B cell (primary cell): ENCODE measurements around the gene PLEKHH1. TPM values are rescaled to one million over a fixed set of nuclear protein-coding genes. Genes with fewer than 3 reads are reported as not detected.

ENCODE experiments used
- ATAC-seq: fragments of 200-7000 bp; cut with Tn5 transposase; one replicate; pipeline ENCODE4 v1.10.0; 2021; ENCODE audit warnings: low read depth, mild to moderate bottlenecking, moderate number of reproducible peaks, moderate library complexity
- CTCF ChIA-PET: fragments of 350-600 bp; sonication (Branson Sonifier 250); formaldehyde crosslinking; loops from one replicate; lab custom pipeline; 2021; ENCODE audit warnings: antibody characterized with exemption, inconsistent platforms; lab: Charles Lee
- POLR2A ChIA-PET: fragments of 350-600 bp; sonication (Branson Sonifier 250); formaldehyde crosslinking; loops from one replicate; lab custom pipeline; 2021; ENCODE audit warnings: antibody characterized with exemption; lab: Charles Lee
- DNase-seq: peaks from one replicate; pipeline ENCODE4 v3.0.0; 2013
- H2AFZ ChIP-seq: 2 replicates; pipeline ENCODE4 v1.6.1; 2012; ENCODE audit warnings: mild to moderate bottlenecking, low read depth, low read length; ENCODE audit not compliant: insufficient read depth, poor library complexity, severe bottlenecking
- H3K27ac ChIP-seq, 2 donors: 1 replicate in 1 of 2; 2 replicates in 1 of 2; pipeline ENCODE4 v1.5.1; 2012 to 2013; ENCODE audit warnings: low read length in 2 of 2, mild to moderate bottlenecking in 2 of 2, moderate library complexity in 1 of 2
- H3K27me3 ChIP-seq, 4 experiments: fragments of 200-600 bp in 1 of 4; sonication (generic) in 1 of 4; replicated peaks in 1 of 4; 1 replicate in 2 of 4; 2 replicates in 2 of 4; pipeline versions ENCODE4 v1.6.1 to v1.7.0; 2013 to 2016; ENCODE audit warnings: low read length in 3 of 4, mild to moderate bottlenecking in 2 of 4, mixed read lengths in 1 of 4, moderate library complexity in 1 of 4; ENCODE audit not compliant: insufficient read depth in 4 of 4, control insufficient read depth in 3 of 4; ENCODE audit errors: control extremely low read depth in 1 of 4
- H3K36me3 ChIP-seq, 2 experiments: replicated peaks in 1 of 2; 1 replicate in 1 of 2; 2 replicates in 1 of 2; pipeline versions ENCODE4 v1.6.1 to v1.7.1; 2013; ENCODE audit warnings: low read length in 1 of 2; ENCODE audit not compliant: insufficient read depth in 2 of 2, control insufficient read depth in 1 of 2; ENCODE audit errors: control extremely low read depth in 1 of 2, extremely low read depth in 1 of 2
- H3K4me1 ChIP-seq, 2 donors: fragments of 200-600 bp in 1 of 2; sonication (generic) in 1 of 2; 1 replicate in 1 of 2; 2 replicates in 1 of 2; pipeline versions ENCODE4 v1.5.1 to v1.6.1; 2013 to 2017; ENCODE audit warnings: low read length in 2 of 2; ENCODE audit not compliant: control insufficient read depth in 2 of 2, insufficient read depth in 2 of 2
- H3K4me2 ChIP-seq: replicated peaks from 2 replicates; pipeline ENCODE3; 2012; ENCODE audit warnings: mild to moderate bottlenecking, low read depth, low read length; ENCODE audit not compliant: poor library complexity, severe bottlenecking
- H3K4me3 ChIP-seq, 5 experiments: fragments of 200-600 bp in 1 of 5; sonication (generic) in 1 of 5; 1 replicate in 3 of 5; 2 replicates in 2 of 5; pipeline versions ENCODE4 v1.5.1 to v1.7.0; 2011 to 2016; ENCODE audit warnings: low read length in 4 of 5, mild to moderate bottlenecking in 4 of 5, low read depth in 2 of 5, control low read depth in 1 of 5, moderate library complexity in 1 of 5; ENCODE audit not compliant: insufficient read depth in 1 of 5; ENCODE audit errors: control extremely low read depth in 1 of 5, extremely low read depth in 1 of 5
- H3K79me2 ChIP-seq: fragments of 200-600 bp; sonication (generic); one replicate; pipeline ENCODE4 v1.6.0; 2016; ENCODE audit warnings: low read length; ENCODE audit not compliant: control insufficient read depth, insufficient read depth
- H3K9ac ChIP-seq: fragments of 200-600 bp; sonication (generic); 2 replicates; pipeline ENCODE4 v1.6.1; 2017; ENCODE audit warnings: mild to moderate bottlenecking, low read length, moderate library complexity
- H3K9me3 ChIP-seq, 3 donors: one replicate each; pipeline versions ENCODE4 v1.6.1 to v1.7.1; 2013; ENCODE audit warnings: low read length in 2 of 3; ENCODE audit not compliant: control insufficient read depth in 2 of 3, insufficient read depth in 1 of 3; ENCODE audit errors: control extremely low read depth in 1 of 3
- H4K20me1 ChIP-seq: 2 replicates; pipeline ENCODE4 v1.6.0; 2012; ENCODE audit warnings: mild to moderate bottlenecking, low read length; ENCODE audit not compliant: insufficient read depth, control insufficient read depth, poor library complexity, severe bottlenecking
- H3K27ac Mint-ChIP-seq: one replicate; pipeline ENCODE4 v1.8.0; 2021; ENCODE audit warnings: mixed read lengths
- H3K27me3 Mint-ChIP-seq: one replicate; pipeline ENCODE4 v1.8.0; 2021; ENCODE audit warnings: mixed read lengths
- H3K4me1 Mint-ChIP-seq: one replicate; pipeline ENCODE4 v1.8.0; 2021; ENCODE audit warnings: mixed read lengths
- H3K4me3 Mint-ChIP-seq: one replicate; pipeline ENCODE4 v1.8.0; 2021; ENCODE audit warnings: mixed read lengths
- H3K9me3 Mint-ChIP-seq: one replicate; pipeline ENCODE4 v1.8.0; 2022; ENCODE audit warnings: mixed read lengths; ENCODE audit not compliant: insufficient read depth
- CTCF ChIP-seq: fragments of 200-600 bp; IDR thresholded peaks from one replicate; pipeline ENCODE4 v1.8.0; 2022; ENCODE audit warnings: antibody characterized with exemption, mild to moderate bottlenecking
- EZH2 ChIP-seq: IDR thresholded peaks from 2 replicates; pipeline ENCODE4 v1.6.1; 2012; ENCODE audit warnings: borderline replicate concordance, low read depth, mild to moderate bottlenecking, moderate library complexity, low read length; ENCODE audit not compliant: insufficient read depth, poor library complexity, severe bottlenecking
- WGBS: methylation state at CpG from one replicate; pipeline ENCODE4 v1.1.5; 2013; ENCODE audit warnings: missing lambda C conversion rate; ENCODE audit not compliant: insufficient coverage; 5-methylcytosine and 5-hydroxymethylcytosine counted together
- intact Hi-C: fragments of 100-400 bp; cut with micrococcal nuclease; formaldehyde crosslinking; loops from one replicate; pipeline ENCODE4 v1.10.0; 2022
- polyA plus RNA-seq: library from polyadenylated mRNA; depleted of rRNA; stranded (reverse); fragments of >200 nt; gene quantifications from 2 replicates; pipeline ENCODE4 v1.2.3, GENCODE V29; 2012
- total RNA-seq, 2 donors: library from RNA; stranded (reverse); fragments of 120-200 nt in 1 of 2; gene quantifications; 1 replicate in 1 of 2; 2 replicates in 1 of 2; pipeline versions ENCODE4 v1.2.3 to v1.2.4, GENCODE V29; 2013 to 2022

Gene PLEKHH1
- total and polyA plus RNA-seq, 2 donors (not counting 1 experiment from before 2014, with no cell fraction given): 0.17 to 0.37 TPM

- no peak overlapping the region for H3K4me3 Mint-ChIP-seq
- peaks cover 5% of the 10 kb centered on the region for H3K4me1 Mint-ChIP-seq
- ATAC-seq: no peak
- CTCF ChIA-PET: interaction anchor here (1.0 to 1.3 kb wide), 3 partner anchors 9 to 168 kb away, joined by 3 to 4 read pairs (median 4); no protein-coding TSS in a partner anchor
- no peaks in the 10 kb centered on the region for H3K9me3 Mint-ChIP-seq
- Histone ChIP-seq H3K27me3 (peaks cover 0 to 48% (median 21%) of the 10 kb centered on the region in 4 experiments), H3K4me3 (no peak overlapping the region), H2AFZ (no peak overlapping the region), H3K27ac (no peak overlapping the region), H4K20me1 (no peaks in the 10 kb centered on the region), H3K9me3 (peaks cover 0 to 2% (median 0%) of the 10 kb centered on the region in 3 donors), H3K79me2 (no peaks in the 10 kb centered on the region), H3K36me3 (no peaks in the 10 kb centered on the region), H3K4me1 (peaks cover 20 to 22% of the 10 kb centered on the region in 2 donors), H3K9ac (no peak overlapping the region), H3K4me2 (no peak overlapping the region)
- DNase-seq: no peak
- TF ChIP-seq EZH2 (no peak), CTCF (no peak)
- 94% methylated on average over 2 of the region's 4 CpGs for WGBS
- intact Hi-C loops: no loop called here
- peaks cover 31% of the 10 kb centered on the region for H3K27me3 Mint-ChIP-seq
- POLR2A ChIA-PET: no interaction called here
- H3K27ac Mint-ChIP-seq: no peak overlapping the region
Measured at GRCh38 chr14:67536087-67536486, 3.0 kb downstream of the PLEKHH1 start.

- no peaks in the 10 kb centered on the region for H3K9me3 Mint-ChIP-seq
- Histone ChIP-seq H4K20me1 (no peaks in the 10 kb centered on the region), H3K4me1 (peaks cover 15 to 24% of the 10 kb centered on the region in 2 donors), H3K79me2 (no peaks in the 10 kb centered on the region), H3K4me2 (no peak overlapping the region), H3K9ac (no peak overlapping the region), H3K4me3 (no peak overlapping the region), H3K27ac (no peak overlapping the region), H3K36me3 (no peaks in the 10 kb centered on the region), H3K9me3 (peaks cover 0 to 2% (median 0%) of the 10 kb centered on the region in 3 donors), H2AFZ (no peak overlapping the region), H3K27me3 (peaks cover 0 to 44% (median 22%) of the 10 kb centered on the region in 4 experiments)
- ATAC-seq: no peak
- DNase-seq: no peak
- ChIA-PET POLR2A (interaction anchor here (0.6 kb wide), 1 partner anchor 300 kb away, joined by 5 read pairs; no protein-coding TSS in a partner anchor), CTCF (interaction anchor here (1.0 to 3.1 kb wide), 3 partner anchors 10 to 110 kb away, joined by 5 to 14 read pairs (median 14); no protein-coding TSS in a partner anchor)
- peaks cover 35% of the 10 kb centered on the region for H3K27me3 Mint-ChIP-seq
- intact Hi-C loops: no loop called here
- no peak overlapping the region for H3K4me3 Mint-ChIP-seq
- TF ChIP-seq EZH2 (no peak), CTCF (no peak)
- WGBS: no CpG with 5 or more reads among the region's 3 CpGs
- peaks cover 12% of the 10 kb centered on the region for H3K4me1 Mint-ChIP-seq
- H3K27ac Mint-ChIP-seq: no peak overlapping the region
Measured at GRCh38 chr14:67537736-67538135, 4.6 kb downstream of the PLEKHH1 start.
